Suprapubic skin (tissue), 4 donors: ENCODE measurements around the gene CCK. TPM values are rescaled to one million over a fixed set of nuclear protein-coding genes. Genes with fewer than 3 reads are reported as not detected.

Experiments
- DNase-seq, 2 donors: peaks; one replicate each; pipeline ENCODE4 v3.0.0-alpha.2; 2019; ENCODE audit warnings: low spot score in 2 of 2
- H3K27ac ChIP-seq: fragments of 200-600 bp; sonication (generic); one replicate; pipeline ENCODE4 v1.5.1; 2019
- H3K27me3 ChIP-seq: fragments of 200-600 bp; sonication (generic); one replicate; pipeline ENCODE4 v1.5.1; 2019
- H3K36me3 ChIP-seq: fragments of 200-600 bp; sonication (generic); one replicate; pipeline ENCODE4 v1.5.1; 2019
- H3K4me1 ChIP-seq: fragments of 200-600 bp; sonication (generic); one replicate; pipeline ENCODE4 v1.5.1; 2019
- H3K4me3 ChIP-seq: fragments of 200-600 bp; sonication (generic); one replicate; pipeline ENCODE4 v1.5.1; 2019; ENCODE audit warnings: mild to moderate bottlenecking
- H3K9me3 ChIP-seq: fragments of 200-600 bp; sonication (generic); one replicate; pipeline ENCODE4 v1.5.1; 2019
- EP300 ChIP-seq: sonication (generic); formaldehyde crosslinking; IDR thresholded peaks from one replicate; pipeline ENCODE4 v1.6.1; 2017; ENCODE audit warnings: antibody characterized with exemption
- POLR2A ChIP-seq, 2 donors: fragments of 450-650 bp; IDR thresholded peaks; one replicate each; pipeline ENCODE4 v1.6.1; 2017; ENCODE audit warnings: antibody characterized with exemption in 2 of 2, mild to moderate bottlenecking in 2 of 2, moderate library complexity in 2 of 2
- POLR2AphosphoS5 ChIP-seq, 3 donors: sonication (generic); formaldehyde crosslinking; IDR thresholded peaks; one replicate each; pipeline ENCODE4 v1.6.1; 2017; ENCODE audit warnings: antibody characterized with exemption in 3 of 3
- WGBS: methylation state at CpG from one replicate; pipeline ENCODE4 v1.1.5; 2018; 5-methylcytosine and 5-hydroxymethylcytosine counted together
- total RNA-seq, 4 donors: library from RNA; depleted of rRNA; stranded (reverse); fragments of >200 nt; gene quantifications; one replicate each; pipeline ENCODE4 v1.1.0, GENCODE V29; 2016
- TF ChIP-seq, protein P1 (sequence below), 2 donors: fragments of 200-600 bp in 1 of 2; fragments of 450-650 bp in 1 of 2; sonication (generic) in 1 of 2; IDR thresholded peaks; one replicate each; pipeline ENCODE4 v1.5.1; 2016 to 2019; ENCODE audit warnings: antibody characterized with exemption in 2 of 2, mild to moderate bottlenecking in 1 of 2, moderate library complexity in 1 of 2

Gene CCK
- total RNA-seq, 4 donors from 2014 or later, result 1.3 TPM; not detected in 3

DNA sequence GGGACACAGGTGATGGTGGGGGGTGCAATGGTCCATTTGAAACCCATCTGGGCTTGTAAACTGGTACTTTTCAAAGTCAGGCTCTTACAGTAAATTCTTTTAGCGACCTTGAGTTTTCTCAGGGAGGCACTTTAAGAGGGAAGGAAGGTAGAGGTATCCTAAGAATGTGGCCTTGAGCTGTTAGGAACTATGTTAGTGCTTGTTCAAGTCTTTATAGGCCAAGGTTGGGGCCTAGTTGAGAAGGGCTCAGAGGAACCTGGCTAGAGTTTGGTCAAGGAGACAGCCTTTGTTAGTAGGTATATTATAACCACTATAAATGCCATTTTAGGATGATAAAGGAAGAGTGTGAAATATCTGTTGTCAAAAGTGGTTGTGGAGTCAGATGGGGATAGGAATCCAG, 9.2 kb upstream of the CCK start:
- DNase-seq, result no peak
- TF ChIP-seq EP300, result no peak
- TF ChIP-seq, protein P1, sequence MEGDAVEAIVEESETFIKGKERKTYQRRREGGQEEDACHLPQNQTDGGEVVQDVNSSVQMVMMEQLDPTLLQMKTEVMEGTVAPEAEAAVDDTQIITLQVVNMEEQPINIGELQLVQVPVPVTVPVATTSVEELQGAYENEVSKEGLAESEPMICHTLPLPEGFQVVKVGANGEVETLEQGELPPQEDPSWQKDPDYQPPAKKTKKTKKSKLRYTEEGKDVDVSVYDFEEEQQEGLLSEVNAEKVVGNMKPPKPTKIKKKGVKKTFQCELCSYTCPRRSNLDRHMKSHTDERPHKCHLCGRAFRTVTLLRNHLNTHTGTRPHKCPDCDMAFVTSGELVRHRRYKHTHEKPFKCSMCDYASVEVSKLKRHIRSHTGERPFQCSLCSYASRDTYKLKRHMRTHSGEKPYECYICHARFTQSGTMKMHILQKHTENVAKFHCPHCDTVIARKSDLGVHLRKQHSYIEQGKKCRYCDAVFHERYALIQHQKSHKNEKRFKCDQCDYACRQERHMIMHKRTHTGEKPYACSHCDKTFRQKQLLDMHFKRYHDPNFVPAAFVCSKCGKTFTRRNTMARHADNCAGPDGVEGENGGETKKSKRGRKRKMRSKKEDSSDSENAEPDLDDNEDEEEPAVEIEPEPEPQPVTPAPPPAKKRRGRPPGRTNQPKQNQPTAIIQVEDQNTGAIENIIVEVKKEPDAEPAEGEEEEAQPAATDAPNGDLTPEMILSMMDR (IDR thresholded peaks at IDR 0.05), result no peak
- no peak for TF ChIP-seq POLR2AphosphoS5 (IDR thresholded peaks at IDR 0.05)
- TF ChIP-seq POLR2A (IDR thresholded peaks at IDR 0.05), result no peak
- Histone ChIP-seq H3K4me3 (no peak overlapping the region), H3K9me3 (peaks cover 5% of the 10 kb centered on the region), H3K27ac (no peak overlapping the region), H3K4me1 (no peaks in the 10 kb centered on the region), H3K36me3 (no peaks in the 10 kb centered on the region), H3K27me3 (peaks cover 8% of the 10 kb centered on the region)
- 40% methylated on average over 1 of the region's 1 CpG for WGBS

DNA sequence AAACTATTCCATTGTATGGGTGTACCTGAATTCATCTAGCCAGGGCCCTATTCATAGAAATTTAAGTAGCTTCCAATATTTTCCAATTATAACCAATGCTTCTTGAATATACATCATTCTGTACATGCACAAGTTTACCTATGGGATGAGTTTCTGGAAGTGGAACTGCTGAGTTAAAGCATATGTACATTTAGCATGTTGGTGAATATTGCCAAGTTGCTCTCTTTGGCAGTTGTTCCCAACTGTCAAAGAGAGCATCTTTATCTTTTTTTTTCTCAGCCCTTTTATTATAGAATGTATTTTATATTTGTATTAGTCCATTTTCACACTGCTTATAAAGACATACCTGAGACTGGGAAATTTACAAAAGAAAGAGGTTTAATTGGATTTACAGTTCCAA, 8.3 kb upstream of the CCK start:
- DNase-seq, result no peak
- H3K36me3 ChIP-seq, result no peaks in the 10 kb centered on the region
- no peaks in the 10 kb centered on the region for H3K9me3 ChIP-seq
- H3K27me3 ChIP-seq, result peaks cover 10% of the 10 kb centered on the region
- H3K27ac ChIP-seq, result no peak overlapping the region
- no peaks in the 10 kb centered on the region for H3K4me1 ChIP-seq
- TF ChIP-seq POLR2A (IDR thresholded peaks at IDR 0.05), result no peak
- TF ChIP-seq, protein P1 (IDR thresholded peaks at IDR 0.05), result no peak
- no peak for TF ChIP-seq POLR2AphosphoS5 (IDR thresholded peaks at IDR 0.05)
- no peak for TF ChIP-seq EP300
- no peak overlapping the region for H3K4me3 ChIP-seq

DNA sequence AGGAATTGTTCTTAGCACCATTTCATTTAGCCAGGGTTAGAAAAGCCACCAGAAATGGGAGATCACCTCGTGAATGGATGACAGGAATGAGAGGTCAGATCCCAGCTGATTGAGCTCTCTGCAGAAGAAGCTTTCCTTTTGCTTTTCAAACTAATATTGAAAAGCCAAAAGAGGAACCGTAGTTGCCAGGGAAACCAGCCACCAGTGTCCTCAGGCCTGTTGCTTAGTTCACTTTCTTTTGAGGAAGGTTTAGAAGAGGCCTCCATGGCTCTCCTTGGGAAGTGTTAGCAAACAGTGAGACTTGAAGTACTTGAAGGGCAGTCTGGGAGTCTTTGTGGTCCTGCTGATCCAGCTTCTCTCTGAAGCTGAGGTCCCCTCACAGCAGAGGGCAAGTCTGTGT, 7.4 kb upstream of the CCK start:
- H3K27me3 ChIP-seq, result peaks cover 11% of the 10 kb centered on the region
- H3K27ac ChIP-seq, result no peak overlapping the region
- no peak overlapping the region for H3K4me3 ChIP-seq
- DNase-seq, result no peak
- H3K36me3 ChIP-seq, result no peaks in the 10 kb centered on the region
- H3K4me1 ChIP-seq, result no peaks in the 10 kb centered on the region
- no peaks in the 10 kb centered on the region for H3K9me3 ChIP-seq
- WGBS, result 50% methylated on average over 2 of the region's 2 CpGs
- no peak for TF ChIP-seq POLR2A (IDR thresholded peaks at IDR 0.05)
- TF ChIP-seq EP300, result no peak
- TF ChIP-seq, protein P1 (IDR thresholded peaks at IDR 0.05), result no peak
- TF ChIP-seq POLR2AphosphoS5 (IDR thresholded peaks at IDR 0.05), result no peak

DNA sequence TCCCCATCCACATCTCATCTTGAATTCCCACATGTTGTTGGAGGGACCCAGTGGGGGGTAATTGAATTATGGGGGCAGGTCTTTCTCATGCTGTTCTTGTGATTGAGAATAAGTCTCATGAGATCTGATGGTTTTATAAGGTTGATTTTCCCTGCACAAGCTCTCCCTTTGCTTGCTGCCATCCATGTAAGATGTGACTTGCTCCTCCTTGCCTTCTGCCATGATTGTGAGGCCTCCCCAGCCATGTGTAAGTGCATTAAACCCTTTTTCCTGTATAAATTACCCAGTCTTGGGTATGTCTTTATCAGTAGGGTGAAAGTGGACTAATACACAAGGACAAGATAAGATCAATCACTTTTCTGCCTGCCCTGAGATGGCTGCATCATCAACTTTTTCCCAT, 5.8 kb upstream of the CCK start:
- no peaks in the 10 kb centered on the region for H3K4me1 ChIP-seq
- H3K36me3 ChIP-seq, result no peaks in the 10 kb centered on the region
- no peak for TF ChIP-seq POLR2A (IDR thresholded peaks at IDR 0.05)
- TF ChIP-seq POLR2AphosphoS5 (IDR thresholded peaks at IDR 0.05), result no peak
- TF ChIP-seq, protein P1 (IDR thresholded peaks at IDR 0.05), result no peak
- no peak for TF ChIP-seq EP300
- peaks cover 21% of the 10 kb centered on the region for H3K27me3 ChIP-seq
- no peaks in the 10 kb centered on the region for H3K9me3 ChIP-seq
- H3K27ac ChIP-seq, result no peak overlapping the region
- DNase-seq, result no peak
- H3K4me3 ChIP-seq, result no peak overlapping the region

DNA sequence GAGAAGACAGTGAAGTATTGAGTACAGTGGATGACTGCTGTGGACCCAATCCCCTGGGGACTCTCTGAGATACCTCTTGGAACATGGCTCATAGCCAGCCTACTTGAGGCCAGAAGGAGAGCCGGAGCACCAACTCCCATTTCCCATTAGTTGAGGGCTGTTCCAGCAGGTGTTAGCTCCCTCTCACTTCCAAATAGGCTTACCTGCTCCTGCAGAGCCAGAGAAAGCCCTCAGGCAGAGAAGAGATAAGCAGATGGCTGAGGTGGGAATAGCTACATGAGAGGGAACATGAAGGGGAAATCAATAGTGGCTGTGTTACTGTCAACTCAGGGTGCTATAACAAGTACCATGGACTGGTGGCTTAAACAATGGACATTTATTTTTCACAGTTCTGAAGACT, 4.6 kb upstream of the CCK start:
- H3K9me3 ChIP-seq, result no peaks in the 10 kb centered on the region
- H3K27me3 ChIP-seq, result peaks cover 28% of the 10 kb centered on the region
- no peaks in the 10 kb centered on the region for H3K36me3 ChIP-seq
- 42% methylated on average over 1 of the region's 1 CpG for WGBS
- H3K4me1 ChIP-seq, result peaks cover under 1% of the 10 kb centered on the region
- no peak for DNase-seq
- H3K4me3 ChIP-seq, result no peak overlapping the region
- TF ChIP-seq EP300 (no peak), POLR2AphosphoS5 (IDR thresholded peaks at IDR 0.05) (no peak), POLR2A (IDR thresholded peaks at IDR 0.05) (no peak)
- TF ChIP-seq, protein P1 (IDR thresholded peaks at IDR 0.05), result no peak
- H3K27ac ChIP-seq, result no peak overlapping the region
